K562 (cell line): ENCODE measurements around the gene MYO18B. TPM values are rescaled to one million over a fixed set of nuclear protein-coding genes. Genes with fewer than 3 reads are reported as not detected.
A peak's percentile ranks its signal among the peaks of the same experiment; 100 is the strongest.

Experiments used
- ATAC-seq: fragments of 200-7000 bp; cut with Tn5 transposase; 3 replicates; pipeline ENCODE4 v1.9.1; 2020; ENCODE audit warnings: moderate library complexity
- BruUV-seq: library from RNA; stranded (reverse); fragments of 400-500 nt; replicated peaks from 2 replicates; lab custom pipeline; 2021; lab: Mats Ljungman, UMichigan
- CTCF ChIA-PET: fragments of 300-600 bp; formaldehyde crosslinking; extraction: SDS; loops from one replicate; lab custom pipeline; 2021; ENCODE audit warnings: low intra/inter-chr PET ratio; lab: Yijun Ruan, JAX
- POLR2A ChIA-PET: fragments of 300-600, 350-650 bp; sonication (Branson Sonifier 250); formaldehyde crosslinking; extraction: SDS; loops from one replicate; lab custom pipeline; 2021; ENCODE audit warnings: antibody characterized with exemption, inconsistent platforms; lab: Yijun Ruan, JAX
- DNase-seq, 4 experiments: peaks; one replicate each; pipeline versions ENCODE4 v3.0.0 to v3.0.0-alpha.2; 2011 to 2018; ENCODE audit warnings: low spot score in 3 of 4, mixed read lengths in 3 of 4; ENCODE audit errors: extremely low read depth in 1 of 4
- FAIRE-seq: peaks from 2 replicates; lab custom pipeline; 2011; peaks lifted over from hg19 to GRCh38; lab: Jason Lieb, UNC
- H2AFZ ChIP-seq: 2 replicates; pipeline ENCODE4 v1.6.0; 2011; ENCODE audit warnings: low read depth, low read length, control low read depth, inconsistent platforms
- H3K27ac ChIP-seq: fragments of 200-600 bp; 3 replicates; pipeline ENCODE4 v1.8.0; 2011; ENCODE audit warnings: low read depth, mild to moderate bottlenecking, control low read depth, inconsistent platforms, low read length, moderate library complexity, mixed read lengths; ENCODE audit errors: extremely low read depth
- H3K27me3 ChIP-seq, 2 experiments: fragments of 300-600 bp in 1 of 2; 2 replicates in 1 of 2; 3 replicates in 1 of 2; pipeline versions ENCODE4 v1.6.0 to v1.8.0; 2011; ENCODE audit warnings: inconsistent platforms in 2 of 2, low read length in 2 of 2, mild to moderate bottlenecking in 1 of 2, mixed read lengths in 1 of 2, moderate library complexity in 1 of 2; ENCODE audit not compliant: control insufficient read depth in 2 of 2, insufficient read depth in 2 of 2
- H3K36me3 ChIP-seq: fragments of 300-600 bp; 3 replicates; pipeline ENCODE4 v1.8.0; 2011; ENCODE audit warnings: mild to moderate bottlenecking, low read length, inconsistent platforms; ENCODE audit not compliant: control insufficient read depth, insufficient read depth
- H3K4me1 ChIP-seq, 2 experiments: fragments of 200-600 bp in 1 of 2; replicated peaks in 1 of 2; 2 replicates in 1 of 2; 3 replicates in 1 of 2; pipeline versions ENCODE4 v1.5.1 to v1.8.0; 2011; ENCODE audit warnings: inconsistent platforms in 2 of 2, low read length in 2 of 2, mild to moderate bottlenecking in 1 of 2, mixed read lengths in 1 of 2, moderate library complexity in 1 of 2; ENCODE audit not compliant: control insufficient read depth in 2 of 2, insufficient read depth in 2 of 2
- H3K4me2 ChIP-seq: 2 replicates; pipeline ENCODE4 v1.6.1; 2011; ENCODE audit warnings: low read length, control low read depth, inconsistent platforms, mixed read lengths; ENCODE audit not compliant: insufficient read depth
- H3K4me3 ChIP-seq: fragments of 200-600 bp; sonication (generic), shearing (Covaris generic); 2 replicates; pipeline ENCODE4 v1.5.1; 2016; ENCODE audit warnings: control low read depth, inconsistent platforms
- H3K79me2 ChIP-seq: fragments of 200-600 bp; 3 replicates; pipeline ENCODE4 v1.8.0; 2011; ENCODE audit warnings: low read length, inconsistent platforms; ENCODE audit not compliant: control insufficient read depth, insufficient read depth
- H3K9ac ChIP-seq, 2 experiments: 2 replicates each; pipeline versions ENCODE4 v1.6.0 to v1.6.1; 2011; ENCODE audit warnings: low read depth in 2 of 2, low read length in 2 of 2, control low read depth in 1 of 2, inconsistent platforms in 1 of 2, mild to moderate bottlenecking in 1 of 2, mixed read lengths in 1 of 2; ENCODE audit not compliant: insufficient read depth in 1 of 2
- H3K9me1 ChIP-seq: one replicate; pipeline ENCODE4 v1.6.0; 2011; ENCODE audit warnings: inconsistent platforms, mild to moderate bottlenecking, low read length, moderate library complexity; ENCODE audit not compliant: control insufficient read depth, insufficient read depth
- H3K9me3 ChIP-seq: replicated peaks from 2 replicates; pipeline ENCODE4 v1.5.1; 2011; ENCODE audit warnings: low read depth, low read length, inconsistent platforms; ENCODE audit not compliant: control insufficient read depth, insufficient read depth
- H4K20me1 ChIP-seq: replicated peaks from 2 replicates; pipeline ENCODE4 v1.6.1; 2011; ENCODE audit warnings: low read length, inconsistent platforms, mixed read lengths; ENCODE audit not compliant: control insufficient read depth, insufficient read depth
- LEF1 ChIP-seq: fragments of 450-650 bp; IDR thresholded peaks from 2 replicates; pipeline ENCODE4 v1.6.1; 2016; ENCODE audit warnings: mild to moderate bottlenecking
- NFIC ChIP-seq: fragments of 450-650 bp; IDR thresholded peaks from 2 replicates; pipeline ENCODE4 v1.6.1; 2017; ENCODE audit warnings: mild to moderate bottlenecking, inconsistent platforms
- POLR2B ChIP-seq: fragments of 450-650 bp; IDR thresholded peaks from 2 replicates; pipeline ENCODE4 v1.6.1; 2018; ENCODE audit warnings: low read depth; ENCODE audit not compliant: partially characterized antibody
- WGBS: fragments of 100-300 bp; shearing (Covaris generic); methylation state at CpG from one replicate; pipeline ENCODE4 v1.1.6; 2016; ENCODE audit warnings: low coverage, mixed read lengths; ENCODE audit not compliant: insufficient coverage; ENCODE audit errors: missing lambda C conversion rate; 5-methylcytosine and 5-hydroxymethylcytosine counted together
- in situ Hi-C: fragments of 300-500 bp; cut with MboI; formaldehyde crosslinking; loops from 4 replicates; pipeline ENCODE4 v1.15.0; 2018; ENCODE audit warnings: inconsistent platforms, mixed read lengths
- intact Hi-C: fragments of 100-400 bp; cut with micrococcal nuclease; formaldehyde crosslinking; loops from 2 replicates; pipeline ENCODE4 v1.14.2; 2022
- polyA plus RNA-seq, 8 experiments: library from polyadenylated mRNA; depleted of rRNA in 4 of 8; stranded (reverse) in 5 of 8; unstranded in 3 of 8; fragments of >200 nt; fragmentation: Nextera tagmentation in 2 of 8; fragmentation: Illumina TruSeq in 1 of 8; extraction: Ambion mirVana in 2 of 8; extraction: Trizol in 1 of 8; gene quantifications; 2 replicates each; pipeline versions ENCODE4 v1.2.1 to v1.2.3, GENCODE V29; 2011 to 2014; ENCODE audit warnings: inconsistent platforms in 1 of 8, missing spikeins in 1 of 8
- total RNA-seq, 7 experiments: library from RNA; depleted of rRNA in 6 of 7; stranded (reverse); fragments of >200 nt in 6 of 7; fragmentation: Illumina TruSeq in 2 of 7; extraction: Trizol in 2 of 7; gene quantifications; 2 replicates each; pipeline versions ENCODE4 v1.2.1 to v1.2.3, GENCODE V29; 2011 to 2021; ENCODE audit warnings: low replicate concordance in 1 of 7
- TF ChIP-seq, protein P1 (sequence below): sonication (generic); IDR thresholded peaks from 2 replicates; pipeline ENCODE4 v1.6.1; 2016

The MYO18B gene
- total and polyA plus RNA-seq, 9 of the 15 experiments (the other 6 are each of a cell fraction or from before 2014, with no cell fraction given) = 0.06 to 7.0 (median 4.3) TPM

DNA sequence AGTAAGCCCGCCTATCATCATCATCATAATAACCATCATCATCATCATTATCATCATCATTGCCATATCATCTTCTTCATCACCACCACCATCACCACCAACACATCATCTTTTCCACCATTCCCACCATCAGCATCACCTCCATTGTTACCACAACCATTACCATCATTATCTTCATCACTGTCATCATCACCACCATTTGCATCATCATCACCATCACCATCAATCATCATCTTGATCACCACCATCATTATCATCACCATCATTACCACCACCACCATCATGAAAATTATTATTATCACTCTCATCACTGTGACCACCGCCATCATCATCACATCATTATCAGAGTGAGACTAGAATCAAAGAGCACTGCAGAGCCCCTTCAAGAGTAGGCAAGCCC lies 227.9 kb downstream of the MYO18B start:
- intact Hi-C loops = no loop called here
- H3K79me2 ChIP-seq = no peaks in the 10 kb centered on the region
- 38% methylated on average over 2 of the region's 2 CpGs for WGBS
- no peaks in the 10 kb centered on the region for H3K4me1 ChIP-seq
- POLR2A ChIA-PET = no interaction called here
- H3K36me3 ChIP-seq = no peaks in the 10 kb centered on the region
- H3K4me2 ChIP-seq = no peak overlapping the region
- BruUV-seq = no TSS peak
- CTCF ChIA-PET = no interaction called here
- in situ Hi-C loops = no loop called here
- no peak overlapping the region for H3K9ac ChIP-seq
- TF ChIP-seq POLR2B = peak; percentile 26
- TF ChIP-seq, protein P1, sequence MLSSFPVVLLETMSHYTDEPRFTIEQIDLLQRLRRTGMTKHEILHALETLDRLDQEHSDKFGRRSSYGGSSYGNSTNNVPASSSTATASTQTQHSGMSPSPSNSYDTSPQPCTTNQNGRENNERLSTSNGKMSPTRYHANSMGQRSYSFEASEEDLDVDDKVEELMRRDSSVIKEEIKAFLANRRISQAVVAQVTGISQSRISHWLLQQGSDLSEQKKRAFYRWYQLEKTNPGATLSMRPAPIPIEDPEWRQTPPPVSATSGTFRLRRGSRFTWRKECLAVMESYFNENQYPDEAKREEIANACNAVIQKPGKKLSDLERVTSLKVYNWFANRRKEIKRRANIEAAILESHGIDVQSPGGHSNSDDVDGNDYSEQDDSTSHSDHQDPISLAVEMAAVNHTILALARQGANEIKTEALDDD = no peak
- H2AFZ ChIP-seq = no peak overlapping the region
- H3K9me3 ChIP-seq = no peaks in the 10 kb centered on the region
- H3K4me3 ChIP-seq = no peak overlapping the region
- no peak for DNase-seq
- H3K9me1 ChIP-seq = no peaks in the 10 kb centered on the region
- H3K27ac ChIP-seq = no peak overlapping the region
- no peaks in the 10 kb centered on the region for H3K27me3 ChIP-seq
- no peaks in the 10 kb centered on the region for H4K20me1 ChIP-seq
- FAIRE-seq = no peak
- ATAC-seq = no peak

DNA sequence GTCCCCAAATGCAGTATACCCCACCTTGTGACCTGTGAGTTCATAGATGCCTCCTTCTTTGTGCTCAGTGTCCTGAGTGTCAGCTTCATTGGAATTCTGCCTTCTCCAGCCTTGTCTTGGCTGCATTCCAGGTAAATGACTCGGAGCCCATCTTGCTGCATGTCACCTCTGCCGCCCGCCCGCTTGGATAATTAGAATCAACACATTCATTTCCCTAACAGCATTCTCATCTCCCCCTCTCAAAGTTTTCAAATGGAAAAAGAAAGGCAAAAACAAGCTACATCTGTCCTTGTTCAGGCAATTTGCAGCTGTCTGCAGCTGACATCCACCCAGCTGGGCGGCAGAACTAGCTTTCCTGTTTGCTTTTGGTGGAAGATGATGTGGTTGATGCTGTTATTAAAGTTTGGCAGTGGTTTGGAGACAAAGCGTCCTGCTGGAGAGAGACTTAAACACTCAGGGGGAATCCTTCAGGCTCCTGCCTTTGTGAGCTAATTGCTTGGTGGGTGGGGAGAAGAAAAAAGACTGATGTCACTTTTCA lies 228.5 kb downstream of the MYO18B start:
- TF ChIP-seq LEF1 (no peak), NFIC (0 out of 2 replicates have a peak, but pooled peaks have one; percentile 14)
- H3K36me3 ChIP-seq = no peaks in the 10 kb centered on the region
- DNase-seq = no peak
- H3K4me3 ChIP-seq = no peak overlapping the region
- H3K9me3 ChIP-seq = no peaks in the 10 kb centered on the region
- no peak for FAIRE-seq
- WGBS = 68% methylated on average over 5 of the region's 6 CpGs
- intact Hi-C loops = no loop called here
- no peaks in the 10 kb centered on the region for H3K9me1 ChIP-seq
- no peaks in the 10 kb centered on the region for H3K27me3 ChIP-seq
- POLR2A ChIA-PET = no interaction called here
- H4K20me1 ChIP-seq = no peaks in the 10 kb centered on the region
- ATAC-seq = no peak
- H3K4me2 ChIP-seq = no peak overlapping the region
- no peaks in the 10 kb centered on the region for H3K79me2 ChIP-seq
- CTCF ChIA-PET = no interaction called here
- BruUV-seq = no TSS peak
- in situ Hi-C loops = no loop called here
- H2AFZ ChIP-seq = no peak overlapping the region
- H3K9ac ChIP-seq = no peak overlapping the region
- H3K27ac ChIP-seq = no peak overlapping the region
- H3K4me1 ChIP-seq = no peaks in the 10 kb centered on the region
